Adrenal gland (tissue), 12 donors: ENCODE results near the gene AK8. TPM values are rescaled to one million over a fixed set of nuclear protein-coding genes. Genes with fewer than 3 reads are reported as not detected.

Source experiments
- DNase-seq, 7 donors: peaks; one replicate each; pipeline ENCODE4 v3.0.0-alpha.2; 2019 to 2020
- H3K27ac ChIP-seq, 5 donors: fragments of 200-600 bp; sonication (generic) in 4 of 5; 1 replicate in 3 of 5; 2 replicates in 2 of 5; pipeline versions ENCODE4 v1.5.1 to v1.8.0; 2016 to 2020; ENCODE audit warnings: mild to moderate bottlenecking in 1 of 5
- H3K27me3 ChIP-seq: fragments of 200-600 bp; 2 replicates; pipeline ENCODE4 v1.8.0; 2021
- H3K36me3 ChIP-seq, 2 donors: fragments of 200-600 bp; replicated peaks in 1 of 2; 1 replicate in 1 of 2; 2 replicates in 1 of 2; pipeline versions ENCODE4 v1.5.1 to v1.8.0; 2018 to 2022
- H3K4me1 ChIP-seq, 2 donors: fragments of 200-600 bp; replicated peaks in 1 of 2; 1 replicate in 1 of 2; 2 replicates in 1 of 2; pipeline versions ENCODE4 v1.5.1 to v1.8.0; 2018 to 2021
- H3K4me3 ChIP-seq, 4 donors: fragments of 200-600 bp; sonication (generic) in 3 of 4; one replicate each; pipeline ENCODE4 v1.5.1; 2016 to 2018
- H3K9me3 ChIP-seq, 3 donors: fragments of 200-600 bp; sonication (generic) in 1 of 3; replicated peaks in 1 of 3; 1 replicate in 2 of 3; 2 replicates in 1 of 3; pipeline versions ENCODE4 v1.5.1 to v1.8.0; 2016 to 2021
- CTCF ChIP-seq, 6 experiments: fragments of 450-650 bp in 4 of 6; fragments of 200-600 bp in 2 of 6; sonication (generic) in 1 of 6; IDR thresholded peaks; 1 replicate in 5 of 6; 2 replicates in 1 of 6; pipeline versions ENCODE4 v1.5.1 to v1.8.0; 2016 to 2021; ENCODE audit warnings: antibody characterized with exemption in 6 of 6, mild to moderate bottlenecking in 2 of 6, moderate library complexity in 1 of 6
- POLR2A ChIP-seq, 2 donors: fragments of 450-650 bp; IDR thresholded peaks; one replicate each; pipeline ENCODE4 v1.6.1; 2017; ENCODE audit warnings: antibody characterized with exemption in 2 of 2, mild to moderate bottlenecking in 2 of 2, moderate library complexity in 1 of 2
- WGBS, 4 donors: extraction: QIAGEN DNeasy Blood & Tissue Kit in 2 of 4; methylation state at CpG; one replicate each; pipeline versions ENCODE4 v1.1.5 to v1.1.7; 2013 to 2017; 5-methylcytosine and 5-hydroxymethylcytosine counted together
- intact Hi-C, 2 donors: fragments of 100-400 bp; cut with DNase I; formaldehyde crosslinking; loops; one replicate each; pipeline versions ENCODE4 v1.14.1 to v1.15.0; 2022 to 2023
- polyA plus RNA-seq, 3 donors: library from polyadenylated mRNA; stranded (reverse); fragments of 200-250 nt in 2 of 3; fragments of 350-450 nt in 1 of 3; fragmentation: Illumina TruSeq in 1 of 3; extraction: RNeasy Lipid Tissue Mini Kit (QIAGEN cat#74804) in 1 of 3; gene quantifications; one replicate each; pipeline ENCODE4 v1.2.3, GENCODE V29; 2013 to 2014
- total RNA-seq, 9 donors: library from RNA; depleted of rRNA in 4 of 9; stranded (reverse); fragments of >200 nt in 4 of 9; fragments of 120-200 nt in 1 of 9; fragmentation: NEBNext Ultra II Directional in 1 of 9; extraction: Animal tissue kit (Norgen Biotek cat#: 25700) in 1 of 9; gene quantifications; one replicate each; pipeline versions ENCODE4 v1.1.0 to v1.2.4, GENCODE V29; 2013 to 2023
- donor health status: healthy with polysubstance abuse.
- donor health status: Bipolar disorder and iron deficiency.
- donor health status: DM: yes; HTN: yes; CAD: no.
- donor health status: DM: no; HTN: no; CAD: no.
- donor health status: DM: no; HTN: no; CAD: no.
- donor health status: DM: yes; HTN: yes; CAD: no.

Gene AK8
- total and polyA plus RNA-seq, 12 donors = 0.69 to 6.0 (median 1.5) TPM

- no peak for TF ChIP-seq POLR2A (IDR thresholded peaks at IDR 0.05)
- H3K4me3 ChIP-seq = no peak overlapping the region
- no peaks in the 10 kb centered on the region for H3K4me1 ChIP-seq
- no peaks in the 10 kb centered on the region for H3K27me3 ChIP-seq
- WGBS, 4 donors = 45 to 48% (median 46%) methylated on average over 4 of the region's 4 CpGs
- intact Hi-C loops = no loop called here
- peaks cover 0 to 4% (median 0%) of the 10 kb centered on the region in 3 donors for H3K9me3 ChIP-seq
- DNase-seq = no peak
- H3K27ac ChIP-seq = no peak overlapping the region
- H3K36me3 ChIP-seq = no peaks in the 10 kb centered on the region
Observed at GRCh38 chr9:132698989-132699388, 179.1 kb downstream of the AK8 start.

GRCh38 chr9:132697230-132697629, 180.9 kb downstream of the AK8 start:
- H3K4me3 ChIP-seq = no peak overlapping the region
- H3K36me3 ChIP-seq = no peaks in the 10 kb centered on the region
- no peak overlapping the region for H3K27ac ChIP-seq
- DNase-seq = no peak
- TF ChIP-seq CTCF (IDR thresholded peaks at IDR 0.05) (no peak), POLR2A (IDR thresholded peaks at IDR 0.05) (no peak)
- H3K9me3 ChIP-seq = peaks cover 0 to 4% (median 0%) of the 10 kb centered on the region in 3 donors
- H3K4me1 ChIP-seq = no peaks in the 10 kb centered on the region
- no peaks in the 10 kb centered on the region for H3K27me3 ChIP-seq
- intact Hi-C loops = no loop called here

DNA sequence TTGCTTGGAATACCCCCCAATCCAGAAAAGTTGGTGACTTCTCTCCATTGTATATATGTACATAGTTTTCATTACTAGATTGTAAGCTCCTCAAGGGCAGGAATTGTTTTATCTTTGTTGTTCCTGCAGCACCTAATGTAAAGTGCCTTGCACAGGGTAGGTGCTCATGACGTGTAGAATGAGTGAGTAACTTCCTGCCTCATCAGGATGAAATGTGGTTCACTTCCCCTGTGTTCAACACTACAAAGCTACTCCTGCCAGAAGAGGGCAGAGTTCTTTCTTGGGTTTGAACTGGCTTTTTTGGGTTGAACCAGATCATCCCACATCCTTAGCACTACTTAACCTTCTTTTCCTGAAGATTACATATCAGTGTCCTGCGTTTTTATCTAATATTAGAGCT, 183.9 kb downstream of the AK8 start:
- H3K4me1 ChIP-seq = no peaks in the 10 kb centered on the region
- DNase-seq = no peak
- TF ChIP-seq POLR2A (IDR thresholded peaks at IDR 0.05) = no peak
- TF ChIP-seq CTCF (IDR thresholded peaks at IDR 0.05) = peak in 2 of 6 experiments; percentile 9 to 26
- no peak overlapping the region for H3K4me3 ChIP-seq
- intact Hi-C loops = no loop called here
- peaks cover 0 to 4% (median 0%) of the 10 kb centered on the region in 3 donors for H3K9me3 ChIP-seq
- H3K27me3 ChIP-seq = no peaks in the 10 kb centered on the region
- no peak overlapping the region for H3K27ac ChIP-seq
- WGBS, 4 donors = 25 to 36% (median 34%) methylated on average over 2 of the region's 2 CpGs
- peaks cover 0 to 12% of the 10 kb centered on the region in 2 donors for H3K36me3 ChIP-seq

GRCh38 chr9:132690696-132691095, 187.4 kb downstream of the AK8 start:
- H3K27ac ChIP-seq = no peak overlapping the region
- DNase-seq = no peak
- H3K27me3 ChIP-seq = no peaks in the 10 kb centered on the region
- peaks cover 0 to 36% of the 10 kb centered on the region in 2 donors for H3K36me3 ChIP-seq
- TF ChIP-seq POLR2A (IDR thresholded peaks at IDR 0.05) (no peak), CTCF (IDR thresholded peaks at IDR 0.05) (no peak)
- no peaks in the 10 kb centered on the region for H3K9me3 ChIP-seq
- WGBS, 4 donors = 89 to 100% (median 92%) methylated on average over 1 of the region's 1 CpG
- intact Hi-C loops = no loop called here
- no peaks in the 10 kb centered on the region for H3K4me1 ChIP-seq
- no peak overlapping the region for H3K4me3 ChIP-seq

DNA sequence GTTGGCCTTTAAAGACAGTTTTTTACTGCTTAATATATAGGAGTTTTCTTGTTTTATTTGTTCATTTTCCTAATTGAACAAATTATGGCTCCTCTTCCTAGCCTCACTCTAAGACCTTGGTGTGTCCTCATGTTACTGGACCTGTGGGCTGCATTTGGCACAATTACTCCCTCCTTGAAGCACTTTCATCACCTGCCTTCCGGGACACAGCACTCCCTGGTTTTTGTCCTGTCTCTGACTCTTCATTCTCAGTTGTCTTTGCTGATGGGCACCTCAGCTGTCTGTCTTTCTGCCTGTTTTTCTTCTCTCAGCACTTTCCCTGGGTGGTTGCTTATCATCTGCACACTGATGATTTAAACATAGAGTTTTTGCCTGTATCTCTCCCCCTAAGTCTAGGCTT, 194.2 kb downstream of the AK8 start:
- no peaks in the 10 kb centered on the region for H3K4me1 ChIP-seq
- DNase-seq = no peak
- no peak overlapping the region for H3K27ac ChIP-seq
- intact Hi-C loops = no loop called here
- no peaks in the 10 kb centered on the region for H3K9me3 ChIP-seq
- no peaks in the 10 kb centered on the region for H3K27me3 ChIP-seq
- WGBS, 4 donors = 79 to 91% (median 89%) methylated on average over 1 of the region's 1 CpG
- H3K4me3 ChIP-seq = no peak overlapping the region
- H3K36me3 ChIP-seq = peaks cover 0 to 66% of the 10 kb centered on the region in 2 donors
- TF ChIP-seq CTCF (IDR thresholded peaks at IDR 0.05) (no peak), POLR2A (IDR thresholded peaks at IDR 0.05) (no peak)
